ENCODE data around the gene LARGE1.

LARGE1 gene

GRCh38 chr22:33427461-33427860 is 492.8 kb downstream of the LARGE1 start:
- DNase-seq (ENCODE audit: low read depth in 2 of 2) = no peak

- DNase-seq (ENCODE audit: low read depth in 2 of 2) = no peak
Observed at GRCh38 chr22:33426451-33426850, 493.8 kb downstream of the LARGE1 start.

- DNase-seq (ENCODE audit: low read depth in 2 of 2) = no peak
Observed at GRCh38 chr22:33421859-33422258, 498.4 kb downstream of the LARGE1 start.

GRCh38 chr22:33418484-33418883 is 501.8 kb downstream of the LARGE1 start:
- no peak for DNase-seq (ENCODE audit: low read depth in 2 of 2)

GRCh38 chr22:33415401-33415800 is 504.9 kb downstream of the LARGE1 start:
- DNase-seq (ENCODE audit: low read depth in 2 of 2) = no peak

- DNase-seq (ENCODE audit: low read depth in 2 of 2) = no peak
Observed at GRCh38 chr22:33409079-33409478, 511.2 kb downstream of the LARGE1 start.

- no peak for DNase-seq (ENCODE audit: low read depth in 2 of 2)
Observed at GRCh38 chr22:33405194-33405593, 515.1 kb downstream of the LARGE1 start.

- no peak for DNase-seq (ENCODE audit: low read depth in 2 of 2)
Observed at GRCh38 chr22:33404723-33405122, 515.6 kb downstream of the LARGE1 start.

GRCh38 chr22:33402325-33402724 is 518.0 kb downstream of the LARGE1 start:
- no peak for DNase-seq (ENCODE audit: low read depth in 2 of 2)

- no peak for DNase-seq (ENCODE audit: low read depth in 2 of 2)
Observed at GRCh38 chr22:33401291-33401690, 519.0 kb downstream of the LARGE1 start.

GRCh38 chr22:33400891-33401290 is 519.4 kb downstream of the LARGE1 start:
- DNase-seq (ENCODE audit: low read depth in 2 of 2) = no peak

GRCh38 chr22:33400061-33400840 is 520.0 kb downstream of the LARGE1 start:
- DNase-seq (ENCODE audit: low read depth in 2 of 2) = no peak

- DNase-seq (ENCODE audit: low read depth in 2 of 2) = no peak
Observed at GRCh38 chr22:33397381-33397907, 522.8 kb downstream of the LARGE1 start.

- no peak for DNase-seq (ENCODE audit: low read depth in 2 of 2)
Observed at GRCh38 chr22:33393432-33393831, 526.8 kb downstream of the LARGE1 start.

- no peak for DNase-seq (ENCODE audit: low read depth in 2 of 2)
Observed at GRCh38 chr22:33391298-33391697, 529.0 kb downstream of the LARGE1 start.

- DNase-seq (ENCODE audit: low read depth in 2 of 2) = no peak
Observed at GRCh38 chr22:33389936-33390335, 530.3 kb downstream of the LARGE1 start.

GRCh38 chr22:33386270-33386669 is 534.0 kb downstream of the LARGE1 start:
- DNase-seq (ENCODE audit: low read depth in 2 of 2) = no peak

GRCh38 chr22:33385611-33386010 is 534.7 kb downstream of the LARGE1 start:
- DNase-seq (ENCODE audit: low read depth in 2 of 2) = no peak

- no peak for DNase-seq (ENCODE audit: low read depth in 2 of 2)
Observed at GRCh38 chr22:33382436-33382835, 537.8 kb downstream of the LARGE1 start.

GRCh38 chr22:33381531-33382406 is 538.5 kb downstream of the LARGE1 start:
- no peak for DNase-seq (ENCODE audit: low read depth in 2 of 2)

- no peak for DNase-seq (ENCODE audit: low read depth in 2 of 2)
Observed at GRCh38 chr22:33380789-33381530, 539.3 kb downstream of the LARGE1 start.

- DNase-seq (ENCODE audit: low read depth in 2 of 2) = no peak
Observed at GRCh38 chr22:33379836-33380235, 540.4 kb downstream of the LARGE1 start.

Measured in activated CD4-positive, alpha-beta T cell treated with anti-CD3 and anti-CD28 coated beads for 24 hours (primary cell).